SU-DHL-6 (cell line): ENCODE measurements around the gene TIMP2.

Experiments
- H2AFZ ChIP-seq: fragments of 200-600 bp; sonication (generic); 2 replicates; pipeline ENCODE4 v1.6.1; 2014; ENCODE audit warnings: low read depth, mild to moderate bottlenecking, moderate library complexity, mixed read lengths, antibody characterized with exemption, low read length; ENCODE audit not compliant: severe bottlenecking
- H3F3A ChIP-seq: fragments of 200-600 bp; shearing (Covaris generic); 2 replicates; pipeline ENCODE4 v1.6.0; 2016; ENCODE audit warnings: antibody characterized with exemption, mild to moderate bottlenecking; ENCODE audit not compliant: insufficient read depth
- H3K27ac ChIP-seq: fragments of 200-600 bp; sonication (generic); 2 replicates; pipeline ENCODE4 v1.5.1; 2016; ENCODE audit warnings: low read depth, mild to moderate bottlenecking, low read length, moderate library complexity, mixed read lengths
- H3K27me3 ChIP-seq: fragments of 200-600 bp; sonication (generic), shearing (Covaris generic); 2 replicates; pipeline ENCODE4 v1.6.0; 2014; ENCODE audit warnings: mild to moderate bottlenecking, low read length
- H3K36me3 ChIP-seq: fragments of 200-600 bp; sonication (generic); 2 replicates; pipeline ENCODE4 v1.6.1; 2014; ENCODE audit warnings: mild to moderate bottlenecking, low read length, mixed read lengths
- H3K4me2 ChIP-seq: fragments of 300-600, 200-600 bp; shearing (Covaris generic), sonication (generic); 2 replicates; pipeline ENCODE4 v1.6.0; 2014; ENCODE audit warnings: low read length, low read depth, mild to moderate bottlenecking; ENCODE audit not compliant: poor library complexity, severe bottlenecking
- H3K4me3 ChIP-seq: fragments of 200-600 bp; sonication (generic); 2 replicates; pipeline ENCODE4 v1.5.1; 2014; ENCODE audit warnings: antibody characterized with exemption, low read length, mild to moderate bottlenecking, mixed read lengths; ENCODE audit not compliant: insufficient read depth, poor library complexity, severe bottlenecking
- H3K79me2 ChIP-seq: fragments of 200-600 bp; sonication (generic); 2 replicates; pipeline ENCODE4 v1.6.1; 2014; ENCODE audit warnings: mild to moderate bottlenecking, low read length, moderate library complexity; ENCODE audit not compliant: insufficient read depth
- H3K9ac ChIP-seq: fragments of 200-600 bp; sonication (generic); 2 replicates; pipeline ENCODE4 v1.7.0; 2014; ENCODE audit warnings: mild to moderate bottlenecking, low read length
- H3K9me2 ChIP-seq: fragments of 200-600 bp; sonication (generic); replicated peaks from 2 replicates; pipeline ENCODE4 v1.6.1; 2014; ENCODE audit warnings: low read length; ENCODE audit not compliant: insufficient read depth
- H3K9me3 ChIP-seq: fragments of 200-600 bp; sonication (generic); 2 replicates; pipeline ENCODE4 v1.6.1; 2014; ENCODE audit warnings: low read length, mixed read lengths; ENCODE audit not compliant: insufficient read depth
- H4K20me1 ChIP-seq: fragments of 200-600 bp; sonication (generic); 2 replicates; pipeline ENCODE4 v1.6.1; 2014; ENCODE audit warnings: low read depth, mild to moderate bottlenecking, antibody characterized with exemption, low read length, moderate library complexity, mixed read lengths
- CTCF ChIP-seq: fragments of 200-600 bp; sonication (generic); IDR thresholded peaks from one replicate; pipeline ENCODE4 v1.5.1; 2017; ENCODE audit warnings: antibody characterized with exemption, mild to moderate bottlenecking, low read length, moderate library complexity; ENCODE audit not compliant: insufficient read depth, poor library complexity, severe bottlenecking
- EZH2phosphoT487 ChIP-seq: fragments of 200-600 bp; sonication (generic), shearing (Covaris generic); conservative IDR thresholded peaks from 2 replicates; pipeline ENCODE4 v1.6.1; 2018; ENCODE audit warnings: mild to moderate bottlenecking, antibody characterized with exemption, low read length, moderate library complexity, mixed read lengths

Gene TIMP2

GRCh38 chr17:78854508-78854907 is 70.7 kb downstream of the TIMP2 start:
- H4K20me1 ChIP-seq: no peaks in the 10 kb centered on the region
- H3K27me3 ChIP-seq: no peaks in the 10 kb centered on the region
- H3K9me2 ChIP-seq: no peaks in the 10 kb centered on the region
- TF ChIP-seq EZH2phosphoT487: no peak
- no peak for TF ChIP-seq CTCF
- no peak overlapping the region for H3K9ac ChIP-seq
- H3K79me2 ChIP-seq: no peaks in the 10 kb centered on the region
- H3K27ac ChIP-seq: no peak overlapping the region
- no peak overlapping the region for H2AFZ ChIP-seq
- no peaks in the 10 kb centered on the region for H3K9me3 ChIP-seq
- no peaks in the 10 kb centered on the region for H3F3A ChIP-seq
- H3K36me3 ChIP-seq: no peaks in the 10 kb centered on the region
- no peak overlapping the region for H3K4me3 ChIP-seq
- no peak overlapping the region for H3K4me2 ChIP-seq

- Histone ChIP-seq H4K20me1 (no peaks in the 10 kb centered on the region), H3K36me3 (no peaks in the 10 kb centered on the region), H3K4me3 (no peak overlapping the region), H2AFZ (no peak overlapping the region), H3K9ac (no peak overlapping the region), H3K79me2 (no peaks in the 10 kb centered on the region), H3K4me2 (no peak overlapping the region), H3K9me2 (no peaks in the 10 kb centered on the region), H3K27ac (no peak overlapping the region), H3K9me3 (no peaks in the 10 kb centered on the region), H3F3A (no peaks in the 10 kb centered on the region), H3K27me3 (no peaks in the 10 kb centered on the region)
- TF ChIP-seq CTCF (no peak), EZH2phosphoT487 (no peak)
These were observed 71.2 kb downstream of the TIMP2 start for GRCh38 chr17:78853926-78854394.

- Histone ChIP-seq H3K9me3 (no peaks in the 10 kb centered on the region), H3K27me3 (no peaks in the 10 kb centered on the region), H3K79me2 (no peaks in the 10 kb centered on the region), H3K36me3 (no peaks in the 10 kb centered on the region), H3K9me2 (no peaks in the 10 kb centered on the region), H3K9ac (no peak overlapping the region), H3K4me3 (no peak overlapping the region), H3K27ac (no peak overlapping the region), H2AFZ (no peak overlapping the region), H4K20me1 (no peaks in the 10 kb centered on the region), H3F3A (no peaks in the 10 kb centered on the region), H3K4me2 (no peak overlapping the region)
- no peak for TF ChIP-seq EZH2phosphoT487
- TF ChIP-seq CTCF: peak; percentile 27
These were observed 72.5 kb downstream of the TIMP2 start for GRCh38 chr17:78852709-78853121.

GRCh38 chr17:78849026-78849425 is 76.2 kb downstream of the TIMP2 start:
- Histone ChIP-seq H3K79me2 (no peaks in the 10 kb centered on the region), H3K27ac (no peak overlapping the region), H3F3A (no peaks in the 10 kb centered on the region), H3K4me2 (no peak overlapping the region), H3K4me3 (no peak overlapping the region), H3K9ac (no peak overlapping the region), H2AFZ (no peak overlapping the region), H3K27me3 (no peaks in the 10 kb centered on the region), H4K20me1 (no peaks in the 10 kb centered on the region), H3K9me3 (no peaks in the 10 kb centered on the region), H3K9me2 (no peaks in the 10 kb centered on the region), H3K36me3 (no peaks in the 10 kb centered on the region)
- TF ChIP-seq CTCF: no peak
- no peak for TF ChIP-seq EZH2phosphoT487
